COLO668 (cell line): ENCODE data around the gene EXTL1.

Experiments used
- DNase-seq: peaks from one replicate; lab custom pipeline; 2025; ENCODE audit not compliant: unreplicated experiment; lab: John Stamatoyannopoulos, UW

The EXTL1 gene

DNA sequence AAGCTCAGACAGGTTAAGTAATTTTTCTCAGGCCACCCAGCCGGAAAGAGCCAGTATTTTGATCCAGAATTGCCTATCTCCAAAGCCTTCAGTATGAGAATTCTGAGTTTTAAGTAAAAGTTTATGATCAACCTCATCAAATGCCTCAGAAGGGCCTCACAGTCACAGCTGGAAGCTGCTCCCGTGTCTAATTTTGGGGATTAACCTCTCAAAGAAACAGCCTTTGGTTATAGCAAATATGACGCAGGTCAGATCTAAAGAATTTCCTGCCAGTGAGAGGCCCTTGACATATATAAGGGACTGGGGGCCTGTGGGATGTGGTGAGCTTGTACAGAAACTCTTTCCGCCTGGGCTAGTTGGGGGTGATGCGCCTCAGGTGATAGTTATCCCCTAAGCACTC is 2.3 kb downstream of the EXTL1 start:
- no peak for DNase-seq

DNA sequence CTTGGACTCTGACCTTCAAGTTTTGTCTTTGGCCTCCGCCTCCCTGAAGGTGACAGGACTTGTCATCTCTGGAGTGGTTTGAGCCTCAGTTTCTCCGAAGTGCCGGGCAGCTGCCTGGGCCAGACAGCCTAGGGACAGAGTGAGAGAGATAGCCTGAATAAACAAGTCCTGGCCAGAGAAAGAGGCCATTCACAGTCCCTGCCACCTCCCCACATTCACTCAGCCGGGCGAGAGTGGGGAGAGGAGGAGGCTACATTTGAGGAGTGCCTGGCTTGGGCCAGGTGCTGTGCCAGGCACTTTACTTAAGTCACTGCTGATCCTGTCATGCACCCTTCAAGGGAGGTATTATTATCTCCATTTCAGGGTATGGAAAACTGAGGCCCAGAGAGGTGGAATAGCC is 3.5 kb downstream of the EXTL1 start:
- DNase-seq = no peak

DNA sequence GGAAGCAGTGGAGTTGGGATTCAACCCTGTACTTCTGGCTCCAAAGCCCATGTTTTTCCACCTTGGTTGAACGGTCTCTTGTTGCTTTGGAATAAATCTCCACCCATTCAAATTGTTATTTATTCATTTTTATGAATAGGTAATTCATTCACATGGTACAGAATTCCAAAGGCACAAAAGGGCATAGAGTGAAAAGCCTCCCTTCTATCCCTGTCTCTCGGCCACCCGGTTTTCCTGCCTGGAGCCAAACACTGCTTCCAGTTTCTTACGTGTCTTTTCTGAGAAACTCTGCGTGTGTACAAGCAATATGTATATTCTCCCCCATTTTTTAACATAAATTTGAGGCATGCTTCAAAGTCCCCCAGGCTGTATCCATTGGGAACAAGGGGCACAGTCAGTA is 3.9 kb downstream of the EXTL1 start:
- DNase-seq = no peak

DNA sequence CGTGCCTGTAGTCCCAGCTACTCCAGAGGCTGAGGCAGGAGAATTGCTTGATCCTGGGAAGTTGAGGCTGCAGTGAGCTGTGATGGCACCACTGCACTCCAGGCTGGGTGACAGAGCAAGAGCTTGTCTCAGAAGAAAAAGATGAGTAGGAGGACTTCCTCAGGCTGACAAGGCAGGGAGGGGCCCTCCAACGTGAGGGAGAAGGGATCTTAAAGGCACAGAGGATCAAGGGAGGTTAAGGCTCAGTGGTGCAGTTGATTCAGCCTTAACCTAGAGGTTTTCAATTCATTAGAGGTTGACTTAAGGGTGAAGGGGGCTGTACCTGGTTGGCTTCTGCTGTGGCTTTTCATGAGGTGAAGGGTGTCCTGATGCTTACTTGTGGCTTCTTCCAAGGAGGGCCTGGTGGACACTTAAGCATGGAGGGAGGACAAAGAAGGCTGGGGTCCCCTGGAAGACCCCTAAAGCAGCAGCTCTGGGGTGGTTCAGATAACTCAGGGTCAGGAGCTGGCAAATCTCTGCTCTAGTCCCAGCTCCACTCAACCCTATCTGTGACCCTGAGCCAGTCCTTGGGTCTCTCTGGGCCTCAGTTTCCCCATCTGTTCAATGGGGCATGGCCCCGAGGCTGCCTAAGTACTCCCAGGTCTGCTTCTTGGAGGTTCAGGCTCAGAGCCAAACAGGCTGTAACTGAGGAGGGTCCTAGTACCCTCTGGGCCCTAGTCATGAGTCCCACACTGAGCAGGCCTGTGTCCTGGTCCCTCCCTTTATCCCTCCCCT is 6.3 kb downstream of the EXTL1 start:
- DNase-seq = no peak

DNA sequence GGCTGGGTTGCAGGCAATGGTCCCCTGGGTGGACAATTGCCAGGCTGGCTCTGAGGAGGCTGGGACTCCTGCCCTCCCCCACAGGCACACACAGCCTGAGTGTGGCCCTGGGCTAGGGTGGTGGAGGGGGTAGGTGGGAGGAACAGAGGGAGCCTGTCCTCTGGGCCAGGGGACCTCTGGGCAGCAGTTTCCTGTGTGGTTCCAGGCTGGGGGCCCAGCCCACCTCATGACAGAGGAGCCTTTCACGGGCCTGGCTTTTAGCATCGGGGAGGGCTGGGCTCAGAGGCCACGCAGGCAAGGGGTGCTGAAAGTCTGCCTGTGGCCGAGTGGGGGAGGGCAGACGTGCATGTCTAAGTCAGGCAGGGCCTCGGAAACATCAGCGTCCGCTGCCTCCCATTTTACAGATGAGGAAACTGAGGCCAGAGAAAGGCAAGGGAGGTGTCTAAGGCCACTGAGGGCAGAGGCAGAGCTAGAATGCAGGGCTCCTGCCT is 7.0 kb downstream of the EXTL1 start:
- DNase-seq = no peak

DNA sequence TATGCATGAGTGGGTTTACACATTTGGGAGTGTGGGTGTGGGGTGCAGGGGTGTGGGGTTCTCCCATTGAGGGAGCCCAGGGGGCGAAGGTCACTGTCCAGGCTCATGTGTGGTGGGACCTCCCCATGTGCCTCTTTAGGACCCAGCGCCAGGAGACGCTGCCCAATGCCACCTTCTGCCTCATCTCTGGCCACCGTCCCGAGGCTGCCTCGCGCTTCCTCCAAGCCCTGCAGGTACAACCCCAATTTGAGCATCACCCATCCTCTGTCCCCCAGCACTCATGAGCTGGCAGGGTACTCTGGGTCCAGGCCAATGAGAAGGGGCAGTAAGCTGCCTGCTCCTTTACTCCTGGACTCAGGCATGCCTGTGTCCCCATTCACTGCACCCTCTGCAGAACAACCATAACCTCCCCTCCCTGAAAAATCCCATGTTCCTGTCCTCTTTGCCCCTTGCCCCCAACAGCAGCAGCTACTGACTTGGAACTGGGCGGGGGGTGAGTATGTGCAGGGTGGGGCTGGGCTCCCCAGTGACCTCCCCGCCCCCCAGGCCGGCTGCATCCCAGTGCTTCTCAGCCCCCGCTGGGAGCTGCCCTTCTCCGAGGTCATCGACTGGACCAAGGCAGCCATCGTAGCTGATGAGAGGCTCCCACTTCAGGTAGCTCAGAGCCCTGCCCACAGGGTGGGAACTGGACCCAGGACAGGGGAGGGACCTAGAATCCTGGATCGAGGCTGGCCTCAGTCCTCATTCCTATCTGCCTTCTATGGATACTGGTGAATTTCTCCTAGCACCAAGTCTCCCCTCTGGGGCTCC is 7.7 kb downstream of the EXTL1 start:
- DNase-seq = no peak

DNA sequence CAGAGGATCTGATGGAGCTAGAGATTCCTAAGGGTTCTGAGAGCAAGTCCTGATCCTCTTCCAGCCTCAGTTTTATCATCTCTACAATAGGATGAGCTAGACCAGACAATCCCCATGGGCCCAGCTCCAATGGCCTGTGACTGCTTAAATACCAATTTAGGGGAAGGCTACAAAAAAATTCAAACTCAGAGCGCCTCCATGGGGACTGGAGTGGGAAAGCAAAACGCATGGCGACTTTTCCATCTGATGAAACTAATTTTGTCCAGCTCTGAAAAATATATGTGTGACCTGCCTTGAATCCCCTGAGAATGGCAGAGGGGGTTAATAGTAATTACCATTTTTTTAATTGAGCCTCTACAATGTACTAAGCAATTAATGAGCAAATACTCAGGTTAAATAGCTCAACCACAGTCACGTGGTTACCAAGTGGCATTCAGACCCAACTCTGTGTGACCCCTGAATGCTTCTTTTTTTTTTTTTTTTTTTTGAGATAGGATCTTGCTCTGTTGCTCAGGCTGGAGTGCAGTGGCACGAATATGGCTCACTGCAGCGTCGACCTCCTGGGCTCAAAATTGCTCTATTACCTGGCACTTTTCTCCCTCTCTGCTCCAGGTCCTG is 8.4 kb downstream of the EXTL1 start:
- no peak for DNase-seq

DNA sequence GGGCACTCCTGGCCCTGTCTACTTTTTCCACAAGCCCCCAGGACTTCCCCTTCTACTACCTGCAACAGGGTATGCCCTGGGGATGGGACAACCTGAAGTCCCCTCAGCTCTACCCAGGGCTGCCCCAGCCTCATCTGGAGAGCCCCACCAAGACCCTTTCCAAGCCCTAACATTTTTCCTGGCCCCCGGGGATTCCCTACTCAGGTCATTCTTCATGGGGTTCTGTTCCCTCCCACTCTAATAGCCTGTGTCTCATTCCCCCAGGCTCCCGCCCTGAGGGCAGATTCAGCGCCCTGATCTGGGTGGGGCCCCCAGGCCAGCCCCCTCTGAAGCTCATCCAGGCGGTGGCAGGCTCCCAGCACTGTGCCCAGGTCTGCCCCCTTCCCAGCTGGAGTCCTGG is 9.6 kb downstream of the EXTL1 start:
- DNase-seq = no peak

DNA sequence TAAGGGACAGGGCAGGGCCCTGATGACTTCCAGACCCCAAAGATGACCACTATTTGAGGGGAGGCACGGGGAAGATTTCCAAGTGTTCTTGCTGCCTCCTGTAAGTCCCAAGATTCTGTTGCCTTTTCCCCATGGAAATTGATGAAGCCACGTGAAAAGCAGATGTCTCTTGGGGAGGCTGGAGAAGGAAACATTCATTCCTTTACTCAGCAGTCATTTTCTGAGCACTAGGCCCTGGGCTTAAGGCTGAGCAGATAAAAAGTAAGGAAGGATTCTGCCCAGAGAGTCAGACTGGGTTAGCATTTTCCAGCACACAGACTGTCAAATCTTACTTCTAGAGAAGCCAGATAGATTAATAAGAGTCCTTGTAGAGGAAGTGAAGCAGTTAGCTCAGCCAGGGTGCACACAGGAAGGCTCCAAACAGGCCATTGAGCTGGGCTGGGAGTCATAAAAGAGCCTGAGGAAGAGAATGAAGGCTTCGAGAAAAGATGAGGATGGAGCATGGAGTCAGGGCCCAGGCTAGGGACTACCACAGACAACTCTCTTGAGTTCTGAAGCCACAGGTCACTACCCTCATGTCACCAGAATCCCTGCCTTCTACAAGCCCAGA is 10.1 kb downstream of the EXTL1 start:
- DNase-seq = no peak

DNA sequence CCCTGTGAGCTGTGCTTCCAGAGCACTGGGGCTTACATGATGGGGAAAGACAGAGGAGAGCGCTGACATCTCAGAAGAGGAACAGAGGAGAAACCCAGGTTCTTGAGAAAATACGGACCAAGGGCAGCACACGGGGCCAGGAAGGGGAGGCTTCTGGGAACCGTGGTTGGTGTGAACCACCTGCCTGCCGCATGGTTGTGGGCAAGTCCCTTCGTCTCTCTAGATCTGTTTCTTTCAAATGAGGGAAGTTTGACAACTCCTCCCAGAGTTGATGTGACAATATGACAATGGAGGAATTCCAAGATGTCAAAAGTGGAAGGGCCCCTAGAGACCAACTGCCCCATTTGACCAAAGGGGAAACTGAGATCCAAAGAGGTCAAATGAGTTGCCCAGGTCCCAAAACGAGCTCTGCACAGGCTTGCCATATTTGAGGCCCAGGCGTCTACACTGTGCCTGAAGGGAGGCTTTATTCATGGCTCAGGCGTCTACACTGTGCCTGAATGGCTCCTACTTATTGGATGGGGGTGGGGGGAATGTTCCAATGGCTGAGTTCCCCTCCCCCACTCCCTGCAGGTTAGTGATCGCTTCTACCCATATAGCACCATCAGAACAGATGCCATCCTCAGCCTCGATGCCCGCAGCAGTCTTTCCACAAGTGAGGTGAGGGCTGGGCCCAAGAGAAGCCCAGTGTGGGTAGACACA is 11.2 kb downstream of the EXTL1 start:
- no peak for DNase-seq

DNA sequence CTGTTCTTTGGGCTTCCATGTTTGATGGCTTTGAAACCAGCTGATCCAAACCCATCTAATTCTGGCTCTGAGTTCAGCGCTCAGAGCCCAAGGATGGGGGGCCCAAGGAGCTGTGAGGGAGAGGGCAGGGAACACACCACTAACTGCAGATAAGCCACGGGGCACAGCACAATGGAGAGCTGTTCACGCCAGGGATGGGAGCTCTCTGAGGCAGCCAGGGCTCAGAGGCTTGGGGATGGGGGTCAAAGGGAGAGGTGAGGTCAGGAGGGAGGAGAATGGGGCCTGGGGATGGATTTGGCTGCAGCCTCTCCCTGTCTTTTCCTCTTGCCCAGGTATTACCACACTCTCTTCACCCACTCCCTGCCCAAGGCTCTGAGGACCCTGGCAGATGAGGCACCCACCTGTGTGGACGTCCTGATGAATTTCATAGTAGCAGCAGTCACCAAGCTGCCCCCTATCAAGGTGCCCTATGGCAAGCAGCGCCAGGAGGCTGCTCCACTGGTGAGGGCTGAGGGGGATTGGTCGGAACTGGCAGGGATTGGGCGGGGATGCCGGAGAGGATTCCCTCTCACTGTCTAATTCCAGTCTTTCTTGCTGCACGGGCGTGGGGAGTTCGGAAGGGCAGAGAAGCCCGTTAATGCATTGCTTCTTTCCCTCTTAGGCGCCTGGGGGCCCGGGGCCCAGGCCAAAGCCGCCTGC is 13.1 kb downstream of the EXTL1 start:
- DNase-seq = no peak

DNA sequence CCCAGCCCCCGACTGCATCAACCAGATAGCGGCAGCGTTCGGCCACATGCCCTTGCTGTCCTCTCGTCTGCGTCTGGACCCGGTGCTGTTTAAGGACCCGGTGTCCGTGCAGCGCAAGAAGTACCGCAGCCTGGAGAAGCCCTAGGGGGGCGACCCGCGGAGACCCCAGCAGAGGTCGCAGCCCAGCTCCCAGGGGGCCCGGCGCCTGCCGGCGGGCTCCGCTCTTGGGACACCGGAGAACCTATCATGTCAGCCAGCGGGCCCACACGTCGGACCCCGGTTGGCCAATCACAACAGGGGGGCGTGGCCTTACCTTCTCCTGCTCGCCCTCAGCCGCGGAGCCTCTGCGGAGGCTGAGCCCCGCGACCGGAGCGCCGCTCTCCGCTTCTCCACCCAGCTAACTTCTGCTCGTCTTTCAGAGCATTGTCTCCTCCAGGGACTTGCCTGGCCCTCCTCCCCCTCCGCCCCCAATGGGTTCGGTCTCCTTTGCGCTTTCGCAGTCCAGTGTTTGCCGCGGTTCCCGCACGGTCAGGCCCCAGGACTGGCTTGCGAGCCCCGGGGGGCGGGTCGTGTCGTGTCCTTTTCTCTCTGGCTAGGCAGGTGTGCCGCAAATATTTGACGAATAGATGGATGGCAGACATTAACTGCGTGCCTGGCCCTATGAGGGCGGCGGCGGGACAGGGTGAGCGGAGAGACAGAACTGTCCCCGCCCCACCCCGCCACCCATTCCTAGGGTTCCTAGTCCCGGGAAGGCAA is 13.8 kb downstream of the EXTL1 start:
- DNase-seq = peak; percentile 95

DNA sequence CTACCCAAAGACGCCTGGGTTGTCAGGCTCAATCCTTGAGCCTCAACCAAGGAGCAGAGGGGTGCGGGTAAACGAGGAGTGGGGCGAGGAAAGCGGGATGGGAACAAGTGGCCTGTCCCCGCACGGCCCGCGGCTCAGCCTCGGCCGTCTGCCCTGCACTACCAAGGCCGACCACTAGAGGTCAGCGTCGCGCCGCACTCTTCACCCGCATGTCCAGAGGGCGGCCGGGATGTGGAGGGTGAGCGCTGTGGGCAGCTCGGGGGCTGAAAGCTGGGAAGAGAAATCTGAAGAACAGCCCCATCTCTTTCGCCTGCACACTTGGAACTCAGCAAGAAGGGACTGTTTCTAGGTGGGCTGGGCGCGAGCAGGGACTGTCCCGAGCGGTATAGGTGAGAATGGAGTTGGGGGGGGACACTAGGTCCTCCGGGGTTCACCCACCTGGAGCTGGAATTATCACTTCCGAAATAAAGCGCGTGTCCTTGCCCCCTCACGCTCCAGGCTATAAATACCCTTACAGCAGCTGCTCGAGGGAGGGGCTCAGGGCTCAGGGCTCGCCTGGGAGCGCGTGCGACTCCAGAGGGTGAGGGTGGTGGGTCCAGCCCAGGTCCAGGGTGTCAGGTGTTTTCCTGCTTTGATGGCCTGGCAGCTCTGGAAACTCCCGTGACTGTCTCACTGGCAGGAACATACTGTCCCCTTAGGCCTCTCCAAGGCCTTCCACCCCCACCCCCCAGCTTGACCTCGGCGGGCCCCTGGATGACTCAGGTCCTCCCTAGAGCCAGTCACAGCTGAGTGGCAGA is 14.6 kb downstream of the EXTL1 start:
- DNase-seq = peak; percentile 85

DNA sequence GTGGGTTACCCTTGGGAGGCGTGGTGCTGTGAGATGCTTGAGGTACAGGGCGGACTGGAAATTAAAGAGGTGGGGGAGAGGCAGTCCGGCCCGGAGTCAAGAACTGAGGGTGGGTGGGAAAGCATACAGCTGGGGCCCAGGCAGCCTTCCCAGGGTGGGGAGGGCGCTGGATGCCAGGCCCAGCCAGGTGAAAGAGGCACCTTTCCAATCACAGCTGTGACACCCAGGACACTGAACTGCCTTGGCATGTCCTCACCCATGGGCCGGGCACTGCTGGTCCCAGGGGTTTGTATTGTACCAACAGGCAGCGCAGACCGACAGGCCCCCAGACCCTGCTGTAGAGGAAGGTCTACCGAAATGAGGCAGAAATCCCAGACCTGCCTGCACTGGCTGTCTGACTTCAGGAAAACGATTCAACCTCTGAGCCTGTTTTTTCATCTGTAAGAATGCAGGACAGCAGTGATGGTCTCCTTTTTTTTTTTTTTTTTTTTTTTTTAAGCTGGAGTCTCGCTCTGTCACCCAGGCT is 15.2 kb downstream of the EXTL1 start:
- DNase-seq = no peak

DNA sequence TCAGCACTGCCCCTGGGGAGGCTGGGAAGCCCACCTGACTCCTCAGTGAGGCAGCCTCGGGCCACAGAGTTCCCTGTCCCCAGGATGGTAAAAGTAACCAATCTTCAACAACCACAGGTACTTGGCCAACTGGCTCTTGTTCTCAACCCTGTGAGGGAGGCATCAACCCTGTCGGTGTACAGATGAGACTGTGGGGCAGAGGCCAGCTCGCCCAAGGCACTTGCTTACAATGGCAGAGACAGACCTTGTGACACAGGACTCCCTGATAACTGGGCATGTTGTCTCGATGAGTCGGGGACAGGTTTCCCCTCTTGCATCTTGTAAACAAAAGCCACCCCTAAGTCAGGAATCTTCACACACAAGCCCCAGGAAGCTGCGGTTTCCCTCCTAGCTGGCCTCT is 16.3 kb downstream of the EXTL1 start:
- DNase-seq = no peak

DNA sequence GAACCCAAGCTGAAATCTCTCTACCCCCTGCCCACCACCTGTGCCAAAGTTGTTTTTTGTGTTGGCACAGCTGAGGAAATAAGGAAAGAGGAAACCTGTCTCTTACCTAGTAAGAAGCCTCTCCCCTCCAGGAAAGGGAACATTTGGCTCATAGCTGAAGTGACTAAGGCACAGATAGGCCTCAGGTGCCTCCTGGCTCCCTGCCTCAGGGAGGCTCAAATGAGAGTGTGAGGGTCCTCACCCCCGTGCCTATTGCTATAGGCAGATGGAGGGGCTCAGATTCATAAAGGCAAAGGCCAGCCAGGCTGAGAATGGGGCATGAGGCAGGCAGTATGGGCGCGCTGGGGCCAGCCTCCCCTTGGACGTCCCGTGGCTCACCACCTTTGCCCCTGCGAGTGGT is 16.9 kb downstream of the EXTL1 start:
- no peak for DNase-seq

DNA sequence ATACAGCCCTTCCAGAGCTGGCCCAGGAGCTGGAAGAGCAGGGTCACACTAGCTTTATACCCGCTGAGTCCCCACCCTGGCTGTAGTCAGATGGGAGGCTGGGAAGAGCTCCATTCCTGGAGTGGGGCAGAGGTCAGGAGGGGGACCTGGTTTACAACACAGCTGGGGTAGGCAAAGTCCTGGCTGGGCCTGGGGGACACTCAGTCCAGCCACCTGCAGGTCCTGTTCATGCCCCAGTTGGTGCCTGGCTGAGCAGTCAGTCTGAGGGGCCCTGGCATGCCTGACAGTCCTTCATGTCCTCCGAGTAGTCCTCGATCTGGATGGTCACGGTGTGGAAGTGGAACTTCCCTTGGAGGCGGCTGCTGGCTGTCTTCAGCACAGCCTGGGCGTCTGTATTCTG is 17.3 kb downstream of the EXTL1 start:
- no peak for DNase-seq

DNA sequence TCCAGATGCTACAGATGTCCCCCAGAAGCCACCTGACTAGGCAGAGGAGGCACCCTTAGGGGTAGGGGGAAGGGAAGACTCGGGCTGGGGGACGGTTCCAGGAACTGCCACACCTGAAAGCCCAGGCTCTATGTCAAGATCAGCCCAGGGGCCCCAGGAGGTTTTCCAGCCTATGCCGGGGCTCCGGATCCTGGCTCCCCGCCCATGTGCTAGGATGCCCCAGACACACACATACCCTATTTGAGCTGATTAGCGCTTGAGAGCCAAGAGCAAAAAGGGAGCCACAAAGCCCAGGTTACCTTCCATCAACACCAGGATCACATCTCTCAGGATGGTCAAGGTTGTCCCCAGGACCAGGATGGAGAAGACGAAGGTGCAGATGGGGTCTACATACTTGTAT is 19.8 kb downstream of the EXTL1 start:
- no peak for DNase-seq

DNA sequence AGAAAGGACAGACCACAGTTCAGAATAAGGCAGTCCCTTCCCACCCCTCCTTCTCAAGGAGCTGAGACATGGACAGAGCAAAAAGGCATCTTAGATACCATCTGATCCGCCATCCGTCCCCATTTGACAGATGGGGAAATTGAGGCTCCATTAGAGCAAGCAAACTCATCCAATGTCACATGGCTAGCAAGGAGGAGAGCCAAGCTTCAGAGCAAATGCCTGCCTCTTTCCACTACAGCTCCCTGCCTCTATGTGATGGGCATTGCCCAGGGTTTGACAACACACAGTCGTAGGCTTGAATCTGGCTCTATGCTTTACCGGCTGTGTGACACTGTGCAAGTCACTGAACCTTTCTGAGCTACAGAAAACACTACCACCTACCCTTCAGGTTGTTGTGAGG is 20.4 kb downstream of the EXTL1 start:
- no peak for DNase-seq
